KMS-11 (cell line): ENCODE measurements around the gene OCRL.

Experiments
- H2AFZ ChIP-seq: fragments of 200-600 bp; sonication (generic); 2 replicates; pipeline ENCODE4 v1.6.1; 2016; ENCODE audit warnings: antibody characterized with exemption, mixed run types, low read depth
- H3K27ac ChIP-seq: fragments of 200-600 bp; sonication (generic); 2 replicates; pipeline ENCODE4 v1.6.1; 2016; ENCODE audit warnings: mild to moderate bottlenecking, mixed run types
- H3K27me3 ChIP-seq: fragments of 200-600 bp; sonication (generic); 2 replicates; pipeline ENCODE4 v1.6.1; 2017; ENCODE audit warnings: mild to moderate bottlenecking, low read depth, mixed run types, moderate library complexity; ENCODE audit not compliant: insufficient read depth
- H3K36me3 ChIP-seq: fragments of 200-600 bp; sonication (generic); 2 replicates; pipeline ENCODE4 v1.6.1; 2017; ENCODE audit warnings: mild to moderate bottlenecking, mixed run types; ENCODE audit not compliant: insufficient read depth
- H3K4me1 ChIP-seq: fragments of 200-600 bp; sonication (generic); 2 replicates; pipeline ENCODE4 v1.6.1; 2016; ENCODE audit warnings: mild to moderate bottlenecking, low read depth, mixed run types; ENCODE audit not compliant: poor library complexity, severe bottlenecking
- H3K4me2 ChIP-seq: fragments of 200-600 bp; sonication (generic); 2 replicates; pipeline ENCODE4 v1.7.0; 2016; ENCODE audit warnings: mild to moderate bottlenecking, mixed run types
- H3K4me3 ChIP-seq: fragments of 200-600 bp; sonication (generic); IDR thresholded peaks from 2 replicates; pipeline ENCODE4 v1.6.1; 2017; ENCODE audit warnings: low read depth, low read length, mixed read lengths; ENCODE audit not compliant: insufficient read depth
- H3K79me2 ChIP-seq: fragments of 200-600 bp; sonication (generic); 2 replicates; pipeline ENCODE4 v1.6.1; 2016; ENCODE audit warnings: low read depth, mixed run types; ENCODE audit not compliant: insufficient read depth
- H3K9ac ChIP-seq: fragments of 200-600 bp; sonication (generic); 2 replicates; pipeline ENCODE4 v1.6.1; 2016; ENCODE audit warnings: mild to moderate bottlenecking, mixed run types
- H4K20me1 ChIP-seq: fragments of 200-600 bp; sonication (generic); 2 replicates; pipeline ENCODE4 v1.6.1; 2016; ENCODE audit warnings: mild to moderate bottlenecking, mixed run types; ENCODE audit not compliant: insufficient read depth
- TF ChIP-seq, protein P1 (sequence below): fragments of 200-600 bp; sonication (generic); conservative IDR thresholded peaks from 2 replicates; pipeline ENCODE4 v1.6.1; 2017; ENCODE audit warnings: low read depth, mild to moderate bottlenecking, antibody characterized with exemption, low read length, moderate library complexity, mixed read lengths

OCRL gene

DNA sequence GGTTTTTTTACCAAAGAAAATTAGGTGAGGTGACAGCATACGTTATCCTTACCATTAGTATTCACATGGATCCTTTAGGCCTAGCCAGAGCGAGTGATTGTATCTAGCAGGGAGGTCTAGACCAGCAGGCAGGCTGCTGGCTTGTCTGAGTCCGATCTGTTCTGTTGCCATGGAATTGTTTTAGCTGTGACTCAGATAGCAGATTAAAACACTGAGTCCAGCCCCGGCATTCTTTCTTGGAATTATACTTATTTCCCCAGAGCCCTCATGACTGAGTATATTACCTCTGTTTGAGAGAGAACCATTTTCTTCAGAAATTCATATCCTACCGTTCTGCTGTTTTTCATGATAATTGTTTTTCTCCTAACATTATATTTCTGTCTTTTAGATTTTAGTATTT is 37.4 kb downstream of the OCRL start:
- H3K27ac ChIP-seq, result no peak overlapping the region
- H3K4me2 ChIP-seq, result no peak overlapping the region
- H3K27me3 ChIP-seq, result no peaks in the 10 kb centered on the region
- no peaks in the 10 kb centered on the region for H3K36me3 ChIP-seq
- peaks cover 10% of the 10 kb centered on the region for H3K4me1 ChIP-seq
- no peak overlapping the region for H3K4me3 ChIP-seq
- H3K79me2 ChIP-seq, result no peaks in the 10 kb centered on the region
- no peak overlapping the region for H3K9ac ChIP-seq
- TF ChIP-seq, protein P1, sequence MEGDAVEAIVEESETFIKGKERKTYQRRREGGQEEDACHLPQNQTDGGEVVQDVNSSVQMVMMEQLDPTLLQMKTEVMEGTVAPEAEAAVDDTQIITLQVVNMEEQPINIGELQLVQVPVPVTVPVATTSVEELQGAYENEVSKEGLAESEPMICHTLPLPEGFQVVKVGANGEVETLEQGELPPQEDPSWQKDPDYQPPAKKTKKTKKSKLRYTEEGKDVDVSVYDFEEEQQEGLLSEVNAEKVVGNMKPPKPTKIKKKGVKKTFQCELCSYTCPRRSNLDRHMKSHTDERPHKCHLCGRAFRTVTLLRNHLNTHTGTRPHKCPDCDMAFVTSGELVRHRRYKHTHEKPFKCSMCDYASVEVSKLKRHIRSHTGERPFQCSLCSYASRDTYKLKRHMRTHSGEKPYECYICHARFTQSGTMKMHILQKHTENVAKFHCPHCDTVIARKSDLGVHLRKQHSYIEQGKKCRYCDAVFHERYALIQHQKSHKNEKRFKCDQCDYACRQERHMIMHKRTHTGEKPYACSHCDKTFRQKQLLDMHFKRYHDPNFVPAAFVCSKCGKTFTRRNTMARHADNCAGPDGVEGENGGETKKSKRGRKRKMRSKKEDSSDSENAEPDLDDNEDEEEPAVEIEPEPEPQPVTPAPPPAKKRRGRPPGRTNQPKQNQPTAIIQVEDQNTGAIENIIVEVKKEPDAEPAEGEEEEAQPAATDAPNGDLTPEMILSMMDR, result no peak
- no peak overlapping the region for H2AFZ ChIP-seq
- H4K20me1 ChIP-seq, result no peaks in the 10 kb centered on the region

DNA sequence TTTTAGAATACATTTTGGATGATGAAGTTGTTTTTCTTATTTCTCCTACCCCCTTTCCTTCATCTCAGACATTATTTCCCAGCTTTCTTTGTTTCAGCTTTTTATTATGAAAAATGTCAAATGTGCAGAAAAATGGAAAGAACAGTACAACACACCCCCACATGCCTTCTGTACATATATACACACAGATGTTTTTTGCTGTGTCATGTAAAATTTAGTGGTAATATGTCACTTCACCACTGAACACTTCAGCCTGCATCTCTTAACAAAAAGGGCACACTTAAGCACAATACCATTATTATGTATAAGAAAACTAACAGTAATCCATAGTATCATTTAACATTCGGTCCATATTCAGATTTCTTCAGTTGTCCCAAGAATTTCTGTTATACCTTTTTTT is 37.8 kb downstream of the OCRL start:
- Histone ChIP-seq H2AFZ (no peak overlapping the region), H4K20me1 (no peaks in the 10 kb centered on the region), H3K4me2 (no peak overlapping the region), H3K36me3 (no peaks in the 10 kb centered on the region), H3K9ac (no peak overlapping the region), H3K27ac (no peak overlapping the region), H3K4me3 (no peak overlapping the region), H3K27me3 (no peaks in the 10 kb centered on the region), H3K4me1 (peaks cover 10% of the 10 kb centered on the region), H3K79me2 (no peaks in the 10 kb centered on the region)
- TF ChIP-seq, protein P1, result no peak

DNA sequence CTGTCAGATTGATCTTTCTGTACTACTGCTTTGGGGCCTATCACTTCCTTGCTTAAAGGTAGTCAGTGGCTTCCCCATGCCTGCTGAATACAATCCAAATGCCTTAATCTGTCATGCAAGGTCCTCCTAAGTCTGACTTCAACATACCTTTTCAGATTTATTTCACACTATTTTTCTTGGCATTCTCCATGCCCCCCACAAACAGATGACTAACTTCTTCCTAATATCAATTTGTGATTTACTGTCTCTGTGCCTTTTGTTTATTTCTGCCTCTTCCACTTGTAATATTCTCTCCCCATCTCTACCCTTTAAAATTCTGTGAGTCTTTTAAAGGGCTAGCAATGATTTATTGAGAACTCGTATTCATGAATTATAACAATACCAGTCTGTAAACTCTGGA is 41.8 kb downstream of the OCRL start:
- Histone ChIP-seq H3K4me3 (no peak overlapping the region), H2AFZ (no peak overlapping the region), H3K36me3 (no peaks in the 10 kb centered on the region)

DNA sequence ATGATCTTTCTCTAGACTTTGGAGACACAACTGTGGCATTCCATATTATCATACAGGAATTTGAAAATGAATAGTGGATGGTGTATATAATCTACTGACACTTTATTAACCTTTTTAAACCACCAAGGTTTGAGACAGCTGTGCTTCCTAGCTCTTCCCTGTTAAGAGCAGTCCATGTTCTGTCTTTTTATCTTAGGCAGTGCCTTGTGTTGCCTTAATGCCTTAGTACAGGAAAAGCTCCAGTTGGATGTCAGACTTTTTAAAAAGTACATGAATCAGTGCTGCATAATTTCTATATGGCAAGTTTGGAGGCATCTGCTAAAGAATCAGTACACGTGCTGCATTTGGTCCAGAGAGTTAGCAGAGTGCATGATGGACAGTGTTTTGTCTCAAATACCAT is 45.1 kb downstream of the OCRL start:
- Histone ChIP-seq H3K79me2 (no peaks in the 10 kb centered on the region), H3K4me3 (no peak overlapping the region), H4K20me1 (no peaks in the 10 kb centered on the region), H3K36me3 (no peaks in the 10 kb centered on the region), H3K27ac (no peak overlapping the region), H2AFZ (no peak overlapping the region), H3K27me3 (no peaks in the 10 kb centered on the region), H3K9ac (no peak overlapping the region), H3K4me2 (no peak overlapping the region), H3K4me1 (no peaks in the 10 kb centered on the region)
- TF ChIP-seq, protein P1, result no peak

More for the DNA sequence above, 41.8 kb downstream of the OCRL start:
- Histone ChIP-seq H3K27ac (no peak overlapping the region), H3K4me1 (no peaks in the 10 kb centered on the region), H3K79me2 (no peaks in the 10 kb centered on the region), H3K27me3 (no peaks in the 10 kb centered on the region), H3K9ac (no peak overlapping the region), H3K4me2 (no peak overlapping the region), H4K20me1 (no peaks in the 10 kb centered on the region)
- TF ChIP-seq, protein P1, result no peak
